Fibroblast of villous mesenchyme (primary cell): ENCODE measurements around the gene FA2H. TPM values are rescaled to one million over a fixed set of nuclear protein-coding genes. Genes with fewer than 3 reads are reported as not detected.

Experiments used
- DNase-seq: peaks from one replicate; pipeline ENCODE4 v3.0.0-alpha.2; 2010; ENCODE audit warnings: low read depth
- H3K4me3 ChIP-seq: 2 replicates; pipeline ENCODE4 v1.5.1; 2011; ENCODE audit warnings: low read depth, mild to moderate bottlenecking, low read length
- total RNA-seq: library from RNA; depleted of rRNA; stranded (reverse); fragments of >200 nt; gene quantifications from 2 replicates; pipeline ENCODE4 v1.2.3, GENCODE V29; 2012
- TF ChIP-seq, protein P1 (sequence below): IDR thresholded peaks from 2 replicates; pipeline ENCODE4 v1.5.1; 2012; ENCODE audit warnings: low read depth, mild to moderate bottlenecking, low read length; ENCODE audit not compliant: insufficient read depth

Gene FA2H
- total RNA-seq, 1 donor, result not detected

DNA sequence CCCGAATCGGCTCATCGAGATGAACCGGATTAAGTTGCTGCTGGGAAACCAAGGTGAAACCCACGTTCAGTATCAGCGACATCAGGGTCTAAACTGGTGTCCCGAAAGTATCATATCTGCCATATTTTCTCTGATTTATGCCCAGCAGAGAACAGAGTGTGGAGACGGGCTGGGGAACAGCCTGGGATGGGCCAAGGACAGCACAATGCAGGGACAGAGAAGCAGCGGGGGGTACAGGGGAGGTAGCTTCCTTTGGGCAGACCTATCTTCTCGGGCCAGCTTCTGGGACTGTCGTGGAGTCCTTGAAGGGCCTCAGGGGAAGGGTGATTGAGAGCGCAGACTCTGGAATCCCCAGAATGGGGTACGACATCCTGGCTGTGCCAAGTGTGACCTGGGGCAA, 56.5 kb downstream of the FA2H start:
- no peak overlapping the region for H3K4me3 ChIP-seq
- DNase-seq, result no peak
- TF ChIP-seq, protein P1, sequence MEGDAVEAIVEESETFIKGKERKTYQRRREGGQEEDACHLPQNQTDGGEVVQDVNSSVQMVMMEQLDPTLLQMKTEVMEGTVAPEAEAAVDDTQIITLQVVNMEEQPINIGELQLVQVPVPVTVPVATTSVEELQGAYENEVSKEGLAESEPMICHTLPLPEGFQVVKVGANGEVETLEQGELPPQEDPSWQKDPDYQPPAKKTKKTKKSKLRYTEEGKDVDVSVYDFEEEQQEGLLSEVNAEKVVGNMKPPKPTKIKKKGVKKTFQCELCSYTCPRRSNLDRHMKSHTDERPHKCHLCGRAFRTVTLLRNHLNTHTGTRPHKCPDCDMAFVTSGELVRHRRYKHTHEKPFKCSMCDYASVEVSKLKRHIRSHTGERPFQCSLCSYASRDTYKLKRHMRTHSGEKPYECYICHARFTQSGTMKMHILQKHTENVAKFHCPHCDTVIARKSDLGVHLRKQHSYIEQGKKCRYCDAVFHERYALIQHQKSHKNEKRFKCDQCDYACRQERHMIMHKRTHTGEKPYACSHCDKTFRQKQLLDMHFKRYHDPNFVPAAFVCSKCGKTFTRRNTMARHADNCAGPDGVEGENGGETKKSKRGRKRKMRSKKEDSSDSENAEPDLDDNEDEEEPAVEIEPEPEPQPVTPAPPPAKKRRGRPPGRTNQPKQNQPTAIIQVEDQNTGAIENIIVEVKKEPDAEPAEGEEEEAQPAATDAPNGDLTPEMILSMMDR, result no peak

DNA sequence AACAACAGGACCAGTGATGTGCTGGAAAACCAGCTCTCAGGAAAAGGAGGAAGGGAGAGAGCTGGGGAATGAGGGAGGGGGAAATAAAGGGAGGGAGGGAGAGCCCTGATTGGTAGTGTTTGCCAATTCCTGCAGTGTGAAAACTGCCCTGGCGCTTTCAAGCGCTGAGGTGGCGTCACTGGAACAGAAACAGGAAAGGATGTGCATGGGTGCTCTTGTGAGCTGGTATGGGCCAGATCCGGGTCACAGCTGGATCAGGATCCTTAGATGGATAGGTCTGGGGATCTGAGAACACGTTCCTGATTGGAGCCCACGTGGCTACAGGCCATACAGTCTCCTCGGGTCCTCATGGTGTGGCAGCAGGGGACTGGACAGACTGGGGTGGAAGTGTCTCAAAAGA, 57.3 kb downstream of the FA2H start:
- TF ChIP-seq, protein P1, result no peak
- H3K4me3 ChIP-seq, result no peak overlapping the region
- no peak for DNase-seq

DNA sequence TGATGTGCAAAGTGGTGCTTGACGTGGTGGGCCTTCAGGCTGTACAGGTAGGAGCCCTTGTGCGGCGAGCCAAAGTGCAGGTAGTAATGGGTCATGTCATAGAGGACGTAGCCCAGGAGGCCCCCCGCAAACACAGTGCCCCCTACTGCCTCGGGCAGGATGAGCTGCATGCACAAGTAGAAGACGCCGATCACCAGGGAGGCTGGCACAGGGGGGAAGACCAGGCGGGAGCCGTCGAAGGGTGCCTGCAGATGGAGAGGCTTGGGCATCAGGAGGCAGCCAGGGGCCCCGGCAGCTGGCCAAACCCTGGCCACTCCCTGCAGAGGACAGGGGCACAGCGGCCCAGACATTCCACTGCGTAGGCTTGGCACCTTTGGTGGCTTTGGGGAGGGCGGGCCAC, 58.3 kb downstream of the FA2H start:
- TF ChIP-seq, protein P1, result no peak
- no peak for DNase-seq
- H3K4me3 ChIP-seq, result no peak overlapping the region

DNA sequence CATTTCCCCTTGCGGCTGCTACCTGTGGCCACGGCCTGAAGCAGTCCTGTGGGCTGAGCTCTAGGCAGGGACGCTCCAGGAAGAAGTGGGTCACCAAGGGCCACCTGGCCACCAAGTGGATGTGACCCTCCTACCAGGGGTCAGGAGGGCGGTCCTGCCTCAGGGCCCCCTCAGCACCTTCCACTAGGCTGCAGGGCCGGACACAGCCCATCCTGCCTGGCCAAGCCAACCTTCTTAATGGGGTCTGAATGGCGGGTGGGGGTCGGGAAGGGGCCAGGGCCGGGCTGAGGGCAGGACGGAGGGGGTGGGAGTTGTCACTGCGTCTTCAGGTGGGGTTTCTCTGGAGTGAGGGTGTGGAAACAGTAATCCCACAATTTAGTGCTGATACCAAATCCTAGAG, 60.7 kb downstream of the FA2H start:
- TF ChIP-seq, protein P1, result no peak
- H3K4me3 ChIP-seq, result no peak overlapping the region
- no peak for DNase-seq

DNA sequence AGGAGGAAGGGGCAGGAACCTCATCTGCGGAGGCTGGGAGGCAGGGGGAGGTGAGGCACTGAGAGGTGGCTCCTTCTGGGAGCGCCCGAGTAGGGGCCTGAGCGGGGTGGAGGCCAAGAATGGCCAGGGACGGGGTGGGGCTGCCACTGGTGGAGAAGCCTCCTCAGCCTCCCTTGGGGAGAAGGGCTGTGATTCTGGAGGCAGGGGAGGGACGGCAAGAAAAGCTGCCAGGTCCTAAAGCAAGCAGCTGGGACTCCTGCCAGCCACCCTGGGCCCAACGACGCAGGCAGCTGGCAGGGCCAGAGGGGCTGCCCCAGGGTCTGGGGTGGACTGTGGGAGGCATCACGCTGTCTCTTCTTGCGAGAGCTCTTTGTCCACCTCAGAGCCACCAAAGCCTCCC, 61.3 kb downstream of the FA2H start:
- DNase-seq, result no peak
- no peak overlapping the region for H3K4me3 ChIP-seq
- TF ChIP-seq, protein P1, result no peak

DNA sequence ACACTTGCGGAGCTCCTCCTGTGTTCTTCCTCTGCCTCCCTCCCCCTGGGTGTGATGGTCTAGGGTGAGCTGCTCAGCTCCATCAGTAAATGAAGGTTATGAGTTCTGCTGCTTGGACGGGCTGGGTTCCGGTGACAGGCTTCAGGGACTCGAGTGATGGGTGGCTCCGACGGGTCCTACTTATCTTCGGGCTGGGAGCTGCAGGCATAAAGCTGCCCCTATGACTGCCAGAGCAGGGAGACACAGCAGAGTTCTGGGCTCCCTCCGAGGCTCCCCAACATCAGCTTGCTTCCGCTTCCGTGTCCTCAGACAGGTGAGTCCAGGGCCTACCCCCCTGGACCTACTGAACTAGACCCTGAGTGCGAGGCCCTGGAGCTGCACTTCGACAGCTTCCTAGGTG, 62.7 kb downstream of the FA2H start:
- DNase-seq, result no peak
- TF ChIP-seq, protein P1, result no peak
- no peak overlapping the region for H3K4me3 ChIP-seq

DNA sequence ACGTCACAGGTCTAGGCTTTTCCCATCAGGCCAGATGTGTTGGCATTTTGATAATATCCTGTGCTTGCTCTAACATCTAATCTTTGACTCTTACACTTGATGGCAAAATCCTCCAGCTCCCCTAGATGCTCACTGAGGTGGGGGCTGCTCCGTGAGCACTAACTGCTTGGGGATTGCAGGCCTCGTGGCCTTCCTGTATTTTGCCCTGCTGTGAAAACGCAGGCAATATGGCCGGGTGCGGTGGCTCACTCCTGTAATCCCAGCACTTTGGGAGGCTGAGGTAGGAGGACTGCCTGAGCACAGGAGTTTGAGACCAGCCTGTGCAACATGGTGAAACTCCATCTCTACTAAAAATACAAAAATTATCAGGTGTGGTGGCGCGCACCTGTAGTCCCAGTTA, 64.2 kb downstream of the FA2H start:
- TF ChIP-seq, protein P1, result no peak
- no peak for DNase-seq
- no peak overlapping the region for H3K4me3 ChIP-seq
